GM21390 (cell line): ENCODE data around the gene DUSP8.

Experiments used
- ATAC-seq: cut with Tn5 transposase; IDR thresholded peaks from one replicate; pipeline ENCODE4 v1.9.1; 2021; ENCODE audit not compliant: unreplicated experiment

Gene DUSP8

GRCh38 chr11:1556278-1556902 is 15.7 kb downstream of the DUSP8 start:
- no peak for ATAC-seq

GRCh38 chr11:1555713-1556153 is 16.3 kb downstream of the DUSP8 start:
- ATAC-seq: no peak

DNA sequence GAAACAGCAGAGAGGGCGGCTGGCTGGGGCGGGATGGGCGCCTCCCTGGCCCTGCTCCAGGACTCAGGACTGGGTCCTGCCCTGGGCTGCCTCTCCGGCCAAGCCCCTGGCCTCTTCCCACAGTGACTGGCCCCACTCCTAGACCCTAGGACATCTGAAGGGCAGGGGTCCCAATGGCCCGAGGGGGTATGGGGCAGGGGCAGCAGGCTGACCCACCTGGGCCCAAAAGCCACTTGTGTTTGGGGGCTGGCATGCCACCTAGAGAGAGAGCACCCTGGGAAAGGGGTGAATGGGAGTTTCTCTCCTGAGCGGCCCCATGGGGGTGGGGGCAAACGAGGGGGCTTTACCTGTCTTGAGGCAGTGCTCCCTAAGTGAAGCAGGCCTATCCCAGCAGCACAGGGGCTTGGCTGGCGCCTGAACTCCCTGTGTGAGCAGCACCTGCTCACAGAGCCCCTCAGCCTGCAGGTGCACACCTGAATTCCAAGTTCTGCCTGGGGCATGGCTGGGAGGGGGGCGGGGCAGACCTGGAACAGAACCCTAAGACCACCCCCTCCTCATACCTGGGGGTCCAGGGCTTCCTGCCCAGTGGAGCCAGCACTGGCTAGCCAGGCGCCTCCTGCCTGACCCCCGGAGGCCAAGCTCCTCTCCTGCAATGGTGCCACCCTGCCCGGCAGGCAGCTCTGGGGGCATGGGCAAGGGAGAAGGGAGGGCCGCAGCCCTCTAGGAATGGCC is 16.9 kb downstream of the DUSP8 start:
- no peak for ATAC-seq

- no peak for ATAC-seq
Measured at GRCh38 chr11:1553808-1554594, 18.1 kb downstream of the DUSP8 start.

DNA sequence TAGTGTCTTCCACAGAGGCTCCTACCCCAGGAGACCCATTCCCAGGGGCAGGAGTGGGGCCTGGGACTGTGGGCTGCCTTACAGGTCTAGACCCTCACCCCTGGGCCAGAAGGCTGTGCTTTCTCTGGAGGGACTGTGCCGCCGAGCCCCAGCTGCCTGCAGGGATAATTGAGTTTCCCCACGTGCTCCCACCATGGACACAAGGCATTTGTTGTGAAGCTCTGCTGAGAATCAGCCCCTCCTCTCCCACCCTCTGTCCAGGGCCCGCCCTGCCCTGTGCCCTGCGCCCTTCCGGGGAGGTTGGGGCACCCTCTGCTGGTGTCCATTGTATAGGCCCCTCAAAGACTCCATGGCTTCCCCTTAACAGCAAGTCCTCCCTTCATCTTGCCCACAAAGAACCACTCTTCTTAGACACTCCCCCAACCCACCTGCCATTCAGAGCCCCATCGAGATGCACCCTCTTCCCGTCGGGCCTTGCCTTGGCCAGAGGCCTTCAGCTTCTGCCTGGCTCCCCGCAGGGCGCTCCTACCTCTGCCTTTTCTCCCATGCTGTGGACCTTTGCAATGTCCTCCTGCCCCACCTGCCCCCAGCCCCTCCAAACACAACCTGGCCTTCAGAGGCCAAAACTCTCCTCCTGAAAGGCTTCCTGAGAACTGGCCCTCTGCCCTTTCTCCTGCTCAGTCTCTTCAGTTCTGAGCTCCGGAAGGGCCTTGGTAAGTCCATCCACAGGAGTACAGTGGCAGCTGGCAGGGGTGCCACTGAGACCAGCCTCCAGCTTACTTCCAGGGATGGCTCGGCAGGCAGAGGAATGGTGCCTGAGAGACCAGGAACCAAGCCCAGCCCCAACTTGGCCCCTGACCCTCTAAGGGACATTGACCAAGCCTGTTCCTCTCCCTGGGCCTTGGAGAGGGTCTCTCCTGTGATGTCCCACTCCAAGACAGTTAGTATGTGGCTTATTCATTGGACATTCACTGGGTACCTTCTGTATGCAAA is 22.4 kb downstream of the DUSP8 start:
- no peak for ATAC-seq

DNA sequence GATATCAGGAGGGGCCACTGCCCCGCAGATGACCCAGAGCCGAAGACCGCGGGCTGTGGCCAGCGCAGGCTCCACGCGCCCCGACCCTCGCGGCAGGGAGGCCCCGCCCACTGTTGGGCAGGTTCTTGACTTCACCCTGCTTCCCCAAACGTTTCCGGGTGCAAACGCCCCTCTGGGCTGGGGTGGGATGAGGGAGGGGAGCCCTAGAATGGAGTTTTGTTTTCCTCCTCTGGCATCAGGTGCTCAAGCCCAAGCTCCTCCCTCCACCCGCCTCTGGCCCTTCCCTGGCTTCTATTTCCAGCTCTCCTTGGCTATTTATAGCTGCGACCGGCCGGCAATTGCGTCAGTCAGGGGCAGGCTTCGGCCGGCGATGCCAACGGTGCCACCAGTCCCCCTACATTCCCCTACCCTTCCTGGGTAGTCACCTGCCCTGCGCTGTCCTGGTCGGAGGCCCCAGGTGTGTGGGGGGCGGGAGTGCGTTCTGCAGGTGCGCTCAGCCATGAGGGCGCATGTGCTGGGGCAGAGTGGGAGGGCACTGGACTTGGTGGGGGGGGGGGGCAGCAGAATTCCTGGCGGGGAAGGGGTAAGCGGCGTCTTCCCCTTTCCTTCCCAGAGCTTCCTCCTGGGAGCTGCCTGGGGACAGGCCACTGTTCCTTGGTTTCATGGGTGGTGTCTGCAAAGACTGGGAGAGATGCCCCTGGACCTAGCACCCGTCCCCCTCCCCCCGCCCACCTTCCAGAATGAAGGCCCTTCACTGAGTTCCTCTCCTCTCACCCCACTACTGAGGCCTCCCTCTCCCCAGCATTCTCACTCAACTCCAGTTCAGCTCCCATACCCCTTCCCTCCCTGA is 23.6 kb downstream of the DUSP8 start:
- ATAC-seq: no peak

- ATAC-seq: no peak
Measured at GRCh38 chr11:1547467-1548098, 24.5 kb downstream of the DUSP8 start.

GRCh38 chr11:1546536-1547466 is 25.3 kb downstream of the DUSP8 start:
- no peak for ATAC-seq

- ATAC-seq: no peak
Measured at GRCh38 chr11:1546077-1546535, 26.0 kb downstream of the DUSP8 start.

DNA sequence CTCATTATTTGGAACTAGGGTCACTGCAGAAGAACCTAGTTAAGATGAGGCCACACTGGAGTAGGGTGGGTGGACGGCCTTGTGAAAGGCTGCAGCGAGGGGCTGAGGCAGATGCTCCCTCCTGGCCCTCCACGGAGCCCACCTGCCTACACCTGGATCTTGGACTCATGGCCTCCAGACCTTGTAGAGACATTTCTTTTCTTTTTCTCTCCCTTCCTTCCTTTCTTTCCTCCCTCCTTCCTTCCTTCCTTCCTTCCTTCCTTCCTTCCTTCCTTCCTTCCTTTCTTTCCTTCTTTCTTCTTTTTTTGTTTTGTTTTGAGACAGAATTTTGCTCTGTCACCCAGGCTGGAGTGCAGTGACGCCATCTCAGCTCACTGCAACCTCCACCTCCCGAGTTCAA is 26.6 kb downstream of the DUSP8 start:
- ATAC-seq: no peak

- ATAC-seq: no peak
Measured at GRCh38 chr11:1544536-1544935, 27.5 kb downstream of the DUSP8 start.

GRCh38 chr11:1543606-1544263 is 28.3 kb downstream of the DUSP8 start:
- no peak for ATAC-seq

GRCh38 chr11:1542267-1542666 is 29.8 kb downstream of the DUSP8 start:
- ATAC-seq: no peak

DNA sequence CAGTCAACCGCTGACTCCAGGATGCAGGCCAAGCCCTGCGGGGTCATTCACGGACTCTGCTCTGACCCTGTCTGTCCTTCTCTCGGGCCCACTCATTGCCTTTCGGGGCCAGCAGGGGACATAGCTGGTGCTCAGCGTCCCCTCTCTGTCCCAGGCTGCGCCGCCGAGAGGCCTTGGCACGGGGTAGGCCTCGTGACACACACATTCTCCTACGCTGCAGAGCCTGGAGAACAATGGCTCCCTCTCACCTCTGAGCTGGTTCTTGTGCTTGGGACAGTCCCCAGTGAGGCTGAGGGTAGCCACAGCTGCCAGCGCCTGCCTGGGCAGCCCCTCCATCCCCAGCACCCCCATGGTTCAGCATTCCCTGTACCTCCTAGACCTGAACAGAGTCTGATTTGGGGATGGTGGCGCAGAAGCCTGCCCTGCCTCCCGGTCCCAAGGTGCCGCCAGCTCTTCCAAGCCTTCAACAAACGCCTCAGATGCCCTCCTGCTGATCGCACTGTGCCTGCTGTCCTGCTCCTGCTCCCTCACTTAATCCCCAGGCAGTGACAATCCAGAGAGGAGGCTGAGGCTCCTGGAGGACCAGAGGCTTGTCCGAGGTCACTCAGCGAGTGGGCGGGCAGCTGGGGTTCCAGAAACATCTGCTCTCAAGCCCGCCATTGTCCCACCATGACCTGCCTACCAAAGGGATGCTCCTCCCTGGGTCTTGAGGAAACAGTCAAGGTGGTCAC is 30.4 kb downstream of the DUSP8 start:
- no peak for ATAC-seq

GRCh38 chr11:1540074-1540473 is 32.0 kb downstream of the DUSP8 start:
- ATAC-seq: no peak

DNA sequence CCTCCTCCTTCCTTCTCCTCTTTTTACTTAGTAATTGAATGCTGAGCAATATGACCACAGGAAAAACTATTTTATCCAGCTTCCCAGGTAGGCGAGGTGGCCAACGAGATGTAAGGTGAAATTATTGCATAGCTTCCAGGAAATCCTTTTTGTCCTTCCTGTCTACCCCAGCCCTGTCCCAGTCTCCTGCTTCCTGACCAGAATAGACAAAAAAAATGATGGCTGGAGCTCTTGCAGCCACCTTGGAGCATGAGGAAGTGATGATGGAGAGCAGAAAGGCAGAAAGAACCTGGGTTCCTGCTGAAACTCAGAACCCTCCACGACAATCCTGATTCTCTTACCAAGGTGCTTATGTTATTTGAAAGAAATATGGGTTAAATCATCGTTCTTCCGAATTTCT is 33.9 kb downstream of the DUSP8 start:
- ATAC-seq: no peak
